ENCODE data around the gene HOXB8. TPM values are rescaled to one million over a fixed set of nuclear protein-coding genes. Genes with fewer than 3 reads are reported as not detected.

HOXB8 gene
- total and polyA plus RNA-seq, 2 experiments from 2014 or later: 0.31 to 0.57 TPM

DNA sequence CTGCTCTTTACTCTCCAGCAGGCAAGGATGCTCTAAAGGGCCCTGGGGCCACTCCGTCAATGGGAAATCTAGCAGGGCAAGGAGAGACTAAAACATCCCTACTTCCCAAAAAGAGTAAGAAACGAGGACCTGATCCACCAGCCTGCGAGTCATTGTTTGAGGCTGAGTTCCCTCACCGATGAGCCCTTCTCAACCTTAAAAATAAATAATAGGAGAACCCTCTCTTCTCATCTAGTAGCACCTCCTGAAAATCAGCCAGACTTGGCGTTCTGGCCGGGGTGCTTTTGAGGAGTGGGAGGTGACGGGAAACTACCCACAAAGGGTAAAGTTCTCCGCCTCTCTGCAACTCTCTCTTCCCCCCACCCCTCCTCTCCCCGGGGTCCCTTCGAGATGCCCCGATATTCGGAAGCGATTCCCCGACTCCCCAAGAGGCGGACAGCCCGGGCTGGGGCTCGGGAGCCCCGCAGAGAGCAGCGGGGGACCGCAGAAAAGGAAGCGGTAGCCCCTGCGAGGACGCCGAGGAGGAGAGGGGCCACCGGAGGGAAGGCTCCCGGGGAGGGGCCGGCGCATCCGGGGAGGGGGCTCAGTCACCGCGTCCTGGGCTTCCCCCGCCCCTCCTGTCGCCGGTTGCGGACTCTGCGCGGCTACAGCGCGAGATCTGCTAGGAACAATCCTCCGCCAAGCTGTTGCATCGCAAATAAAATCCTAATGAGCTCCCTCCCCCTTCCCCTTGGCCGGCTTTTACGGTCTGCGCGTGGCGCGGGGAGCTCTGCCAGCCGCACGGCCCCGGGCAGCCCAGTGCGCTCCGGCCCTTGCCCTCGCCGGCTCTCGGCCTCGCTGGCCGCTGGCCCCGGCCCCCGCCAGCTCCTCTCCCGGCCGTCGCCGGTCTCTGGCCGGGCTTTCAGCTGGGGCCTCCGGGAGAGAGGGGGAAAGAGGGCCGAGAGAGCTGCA is 9.7 kb upstream of the HOXB8 start:
- Histone ChIP-seq H4K20me1 (ENCODE audit: insufficient read depth, poor library complexity, severe bottlenecking) (no peaks in the 10 kb centered on the region), H3K27ac (peak overlapping the region; percentile 55)

DNA sequence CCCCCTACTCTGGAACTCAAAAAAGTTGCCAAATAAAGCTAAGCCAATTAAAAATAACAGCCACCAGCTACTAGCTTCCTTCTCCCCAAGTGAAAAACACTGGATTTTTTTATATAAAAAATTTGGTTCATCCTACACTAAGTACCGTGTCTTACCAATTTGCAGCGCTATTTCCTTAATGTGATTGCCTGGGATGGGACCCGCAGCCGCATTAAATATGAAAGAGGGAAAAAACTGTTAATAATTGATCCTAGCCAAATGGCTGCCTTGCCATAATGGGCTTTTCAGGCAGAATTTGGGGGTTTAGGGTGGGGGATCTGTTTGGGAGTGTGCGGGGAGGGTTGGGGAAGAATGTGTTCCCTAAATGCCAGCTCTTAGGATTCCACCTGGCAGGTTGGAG is 9.0 kb upstream of the HOXB8 start:
- TF ChIP-seq, protein P1, sequence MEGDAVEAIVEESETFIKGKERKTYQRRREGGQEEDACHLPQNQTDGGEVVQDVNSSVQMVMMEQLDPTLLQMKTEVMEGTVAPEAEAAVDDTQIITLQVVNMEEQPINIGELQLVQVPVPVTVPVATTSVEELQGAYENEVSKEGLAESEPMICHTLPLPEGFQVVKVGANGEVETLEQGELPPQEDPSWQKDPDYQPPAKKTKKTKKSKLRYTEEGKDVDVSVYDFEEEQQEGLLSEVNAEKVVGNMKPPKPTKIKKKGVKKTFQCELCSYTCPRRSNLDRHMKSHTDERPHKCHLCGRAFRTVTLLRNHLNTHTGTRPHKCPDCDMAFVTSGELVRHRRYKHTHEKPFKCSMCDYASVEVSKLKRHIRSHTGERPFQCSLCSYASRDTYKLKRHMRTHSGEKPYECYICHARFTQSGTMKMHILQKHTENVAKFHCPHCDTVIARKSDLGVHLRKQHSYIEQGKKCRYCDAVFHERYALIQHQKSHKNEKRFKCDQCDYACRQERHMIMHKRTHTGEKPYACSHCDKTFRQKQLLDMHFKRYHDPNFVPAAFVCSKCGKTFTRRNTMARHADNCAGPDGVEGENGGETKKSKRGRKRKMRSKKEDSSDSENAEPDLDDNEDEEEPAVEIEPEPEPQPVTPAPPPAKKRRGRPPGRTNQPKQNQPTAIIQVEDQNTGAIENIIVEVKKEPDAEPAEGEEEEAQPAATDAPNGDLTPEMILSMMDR (IDR thresholded peaks at IDR 0.05; ENCODE audit: poor library complexity): no peak
- TF ChIP-seq EZH2phosphoT487 (IDR thresholded peaks at IDR 0.05; ENCODE audit: low read depth, severe bottlenecking, unreplicated experiment) (peak; percentile 42), EZH2 (IDR thresholded peaks at IDR 0.05; ENCODE audit: borderline replicate concordance) (no peak)
- WGBS (ENCODE audit: low lambda C conversion rate, missing lambda C conversion rate): 37% methylated on average over 5 of the region's 5 CpGs
- no peak for DNase-seq (ENCODE audit: low spot score)
- Histone ChIP-seq H3K4me3 (no peak overlapping the region), H3K36me3 (replicated peaks; ENCODE audit: insufficient read depth, low read depth) (no peaks in the 10 kb centered on the region), H3K27me3 (peaks cover 98% of the 10 kb centered on the region), H3K27ac (no peak overlapping the region), H2AFZ (no peak overlapping the region), H3K4me2 (peak overlapping the region; percentile 94), H4K20me1 (ENCODE audit: insufficient read depth, poor library complexity, severe bottlenecking) (no peaks in the 10 kb centered on the region), H3K4me1 (ENCODE audit: insufficient read depth) (peaks cover 26% of the 10 kb centered on the region), H3K9me3 (ENCODE audit: low read depth) (no peaks in the 10 kb centered on the region), H3K79me2 (no peaks in the 10 kb centered on the region), H3K9me2 (replicated peaks; ENCODE audit: insufficient read depth) (no peaks in the 10 kb centered on the region)

More for the DNA sequence above, 9.7 kb upstream of the HOXB8 start:
- Histone ChIP-seq H3K9me3 (ENCODE audit: low read depth) (no peaks in the 10 kb centered on the region), H3K9me2 (replicated peaks; ENCODE audit: insufficient read depth) (no peaks in the 10 kb centered on the region), H3K79me2 (no peaks in the 10 kb centered on the region), H3K4me3 (peak overlapping the region; percentile 29), H3K4me2 (peak overlapping the region; percentile 94), H3K4me1 (ENCODE audit: insufficient read depth) (peaks cover 24% of the 10 kb centered on the region), H3K27me3 (peaks cover 98% of the 10 kb centered on the region), H3K36me3 (replicated peaks; ENCODE audit: insufficient read depth, low read depth) (no peaks in the 10 kb centered on the region), H2AFZ (peak overlapping the region; percentile 66)
- TF ChIP-seq EZH2phosphoT487 (IDR thresholded peaks at IDR 0.05; ENCODE audit: low read depth, severe bottlenecking, unreplicated experiment) (peak; percentile 71), EZH2 (IDR thresholded peaks at IDR 0.05; ENCODE audit: borderline replicate concordance) (peak; percentile 75)
- TF ChIP-seq, protein P1 (IDR thresholded peaks at IDR 0.05; ENCODE audit: poor library complexity): no peak
- DNase-seq (ENCODE audit: low spot score): peak; percentile 55
- WGBS (ENCODE audit: low lambda C conversion rate, missing lambda C conversion rate): 2% methylated on average over 36 of the region's 66 CpGs

DNA sequence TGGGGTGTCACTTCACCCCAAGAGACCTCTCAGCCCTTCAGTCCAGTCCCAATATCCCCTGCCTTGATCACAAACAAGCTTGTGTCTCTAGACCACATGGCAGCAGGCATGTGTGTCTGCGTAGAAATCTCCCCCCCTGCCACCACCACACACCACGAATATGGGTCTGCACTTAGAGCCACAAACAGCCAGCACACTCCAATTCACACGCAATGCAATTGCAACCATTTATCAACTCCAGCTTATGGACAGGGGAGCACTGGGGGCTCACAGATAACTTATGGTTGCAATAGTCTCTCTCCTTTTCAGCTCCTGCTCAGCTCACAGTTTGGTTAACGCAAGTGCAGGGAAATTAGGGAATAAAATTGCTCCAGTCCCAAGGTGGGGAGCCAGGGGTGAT is 8.5 kb upstream of the HOXB8 start:
- H3K9me2 ChIP-seq (replicated peaks; ENCODE audit: insufficient read depth): no peaks in the 10 kb centered on the region
- 25% methylated on average over 4 of the region's 4 CpGs for whole genome bisulfite sequencing (ENCODE audit: low lambda C conversion rate, missing lambda C conversion rate)
- no peak for DNase-seq (ENCODE audit: low spot score)
- no peak overlapping the region for H3K4me3 ChIP-seq
- H3K36me3 ChIP-seq (replicated peaks; ENCODE audit: insufficient read depth, low read depth): no peaks in the 10 kb centered on the region
- H3K9me3 ChIP-seq (ENCODE audit: low read depth): no peaks in the 10 kb centered on the region
- TF ChIP-seq EZH2phosphoT487 (IDR thresholded peaks at IDR 0.05; ENCODE audit: low read depth, severe bottlenecking, unreplicated experiment) (no peak), EZH2 (IDR thresholded peaks at IDR 0.05; ENCODE audit: borderline replicate concordance) (no peak)
- no peaks in the 10 kb centered on the region for H4K20me1 ChIP-seq (ENCODE audit: insufficient read depth, poor library complexity, severe bottlenecking)
- peaks cover 96% of the 10 kb centered on the region for H3K27me3 ChIP-seq
- H3K4me2 ChIP-seq: no peak overlapping the region
- no peaks in the 10 kb centered on the region for H3K79me2 ChIP-seq
- peaks cover 26% of the 10 kb centered on the region for H3K4me1 ChIP-seq (ENCODE audit: insufficient read depth)
- H3K27ac ChIP-seq: no peak overlapping the region
- H2AFZ ChIP-seq: no peak overlapping the region

DNA sequence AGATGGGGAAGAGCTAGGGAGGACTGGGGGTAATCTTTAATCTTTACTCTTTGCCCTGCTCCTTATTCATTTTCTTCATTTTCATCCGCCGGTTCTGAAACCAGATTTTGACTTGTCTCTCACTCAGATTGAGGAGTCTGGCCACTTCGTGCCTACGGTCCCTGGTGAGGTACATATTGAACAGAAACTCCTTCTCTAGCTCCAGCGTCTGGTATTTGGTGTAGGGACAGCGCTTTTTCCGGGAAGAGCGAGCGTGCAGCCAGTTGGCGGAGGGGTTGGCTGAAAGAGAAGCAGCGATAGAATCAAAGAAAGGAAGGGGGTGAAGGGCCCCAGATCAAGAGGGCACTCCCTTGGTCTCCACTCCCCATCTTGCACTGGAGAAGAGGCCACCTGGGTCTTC is 7.8 kb upstream of the HOXB8 start:
- Histone ChIP-seq H3K9me3 (ENCODE audit: low read depth) (no peaks in the 10 kb centered on the region), H3K4me2 (no peak overlapping the region), H3K79me2 (no peaks in the 10 kb centered on the region), H3K4me3 (no peak overlapping the region), H2AFZ (no peak overlapping the region), H3K4me1 (ENCODE audit: insufficient read depth) (peaks cover 26% of the 10 kb centered on the region), H3K36me3 (replicated peaks; ENCODE audit: insufficient read depth, low read depth) (no peaks in the 10 kb centered on the region), H3K27me3 (peaks cover 94% of the 10 kb centered on the region), H3K9me2 (replicated peaks; ENCODE audit: insufficient read depth) (no peaks in the 10 kb centered on the region), H3K27ac (no peak overlapping the region), H4K20me1 (ENCODE audit: insufficient read depth, poor library complexity, severe bottlenecking) (no peaks in the 10 kb centered on the region)
- no peak for DNase-seq (ENCODE audit: low spot score)
- TF ChIP-seq EZH2 (IDR thresholded peaks at IDR 0.05; ENCODE audit: borderline replicate concordance) (no peak), EZH2phosphoT487 (IDR thresholded peaks at IDR 0.05; ENCODE audit: low read depth, severe bottlenecking, unreplicated experiment) (peak; percentile 79)
- TF ChIP-seq, protein P1 (IDR thresholded peaks at IDR 0.05; ENCODE audit: poor library complexity): no peak
- WGBS (ENCODE audit: low lambda C conversion rate, missing lambda C conversion rate): 33% methylated on average over 11 of the region's 11 CpGs

All from hepatocyte (in vitro differentiated cells).